Nephron progenitor cell (in vitro differentiated cells): ENCODE data around the gene KLHDC8B.

Experiments
- DNase-seq: peaks from one replicate; pipeline ENCODE4 v3.0.0; 2021
- H3K27ac Mint-ChIP-seq: 2 replicates; pipeline ENCODE4 v1.8.0; 2021; ENCODE audit warnings: mild to moderate bottlenecking, moderate library complexity, mixed read lengths
- H3K27me3 Mint-ChIP-seq: 2 replicates; pipeline ENCODE4 v1.8.0; 2021; ENCODE audit warnings: mild to moderate bottlenecking, low read depth, mixed read lengths; ENCODE audit not compliant: poor library complexity
- H3K36me3 Mint-ChIP-seq: 2 replicates; pipeline ENCODE4 v1.8.0; 2021; ENCODE audit warnings: low read depth, mixed read lengths
- H3K4me1 Mint-ChIP-seq: 2 replicates; pipeline ENCODE4 v1.8.0; 2021; ENCODE audit warnings: mixed read lengths
- H3K4me3 Mint-ChIP-seq: 2 replicates; pipeline ENCODE4 v1.8.0; 2021; ENCODE audit warnings: mild to moderate bottlenecking, moderate library complexity, mixed read lengths
- H3K9me3 Mint-ChIP-seq: 2 replicates; pipeline ENCODE4 v1.8.0; 2021; ENCODE audit warnings: mild to moderate bottlenecking, moderate library complexity, mixed read lengths
- TF ChIP-seq, protein P1 (sequence below): fragments of 200-600 bp; sonication (generic); IDR thresholded peaks from 2 replicates; pipeline ENCODE4 v1.5.0; 2021; ENCODE audit warnings: antibody characterized with exemption

Gene KLHDC8B

DNA sequence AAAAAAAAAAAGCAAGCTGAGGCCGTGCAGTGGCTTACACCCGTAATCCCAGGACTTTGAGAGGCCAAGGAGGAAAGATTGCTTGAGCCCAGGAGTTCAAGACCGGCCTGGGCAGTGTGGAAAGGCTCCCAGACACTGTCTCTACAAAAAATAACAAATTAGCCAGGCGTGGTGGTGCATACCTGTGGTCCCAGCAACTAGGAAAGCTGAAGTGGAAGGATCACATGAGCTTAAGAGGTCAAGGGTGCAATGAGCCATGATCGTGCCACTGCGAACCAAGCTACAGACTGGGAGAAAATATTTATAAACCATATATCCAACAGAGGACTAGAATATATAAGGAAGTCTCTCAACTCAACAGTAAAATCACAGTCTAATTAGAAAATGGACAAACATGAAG lies 10.0 kb downstream of the KLHDC8B start:
- peaks cover 10% of the 10 kb centered on the region for H3K4me1 Mint-ChIP-seq
- DNase-seq: no peak
- H3K27me3 Mint-ChIP-seq: peaks cover 17% of the 10 kb centered on the region
- peaks cover 12% of the 10 kb centered on the region for H3K9me3 Mint-ChIP-seq
- no peak overlapping the region for H3K27ac Mint-ChIP-seq
- TF ChIP-seq, protein P1, sequence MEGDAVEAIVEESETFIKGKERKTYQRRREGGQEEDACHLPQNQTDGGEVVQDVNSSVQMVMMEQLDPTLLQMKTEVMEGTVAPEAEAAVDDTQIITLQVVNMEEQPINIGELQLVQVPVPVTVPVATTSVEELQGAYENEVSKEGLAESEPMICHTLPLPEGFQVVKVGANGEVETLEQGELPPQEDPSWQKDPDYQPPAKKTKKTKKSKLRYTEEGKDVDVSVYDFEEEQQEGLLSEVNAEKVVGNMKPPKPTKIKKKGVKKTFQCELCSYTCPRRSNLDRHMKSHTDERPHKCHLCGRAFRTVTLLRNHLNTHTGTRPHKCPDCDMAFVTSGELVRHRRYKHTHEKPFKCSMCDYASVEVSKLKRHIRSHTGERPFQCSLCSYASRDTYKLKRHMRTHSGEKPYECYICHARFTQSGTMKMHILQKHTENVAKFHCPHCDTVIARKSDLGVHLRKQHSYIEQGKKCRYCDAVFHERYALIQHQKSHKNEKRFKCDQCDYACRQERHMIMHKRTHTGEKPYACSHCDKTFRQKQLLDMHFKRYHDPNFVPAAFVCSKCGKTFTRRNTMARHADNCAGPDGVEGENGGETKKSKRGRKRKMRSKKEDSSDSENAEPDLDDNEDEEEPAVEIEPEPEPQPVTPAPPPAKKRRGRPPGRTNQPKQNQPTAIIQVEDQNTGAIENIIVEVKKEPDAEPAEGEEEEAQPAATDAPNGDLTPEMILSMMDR: no peak
- peaks cover 8% of the 10 kb centered on the region for H3K36me3 Mint-ChIP-seq
- H3K4me3 Mint-ChIP-seq: no peak overlapping the region

DNA sequence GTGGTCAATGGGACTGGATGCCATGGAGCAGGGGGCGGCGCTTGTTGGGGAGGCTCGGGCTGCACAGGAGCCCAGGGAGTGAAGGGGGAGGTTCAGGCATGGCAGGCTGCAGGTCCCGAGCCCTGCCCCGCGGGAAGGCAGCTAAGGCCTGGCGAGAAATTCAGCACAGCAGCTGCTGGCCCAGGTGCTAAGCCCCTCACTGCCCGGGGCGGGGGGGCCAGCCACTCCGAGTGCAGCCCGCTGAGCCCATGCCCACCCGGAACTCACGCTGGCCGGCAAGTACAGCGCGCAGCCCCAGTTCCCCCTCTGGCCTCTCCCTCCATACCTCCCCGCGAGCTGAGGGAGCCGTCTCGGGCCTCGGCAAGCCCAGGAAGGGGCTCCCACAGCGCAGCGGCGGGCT lies 11.3 kb downstream of the KLHDC8B start:
- Mint-ChIP-seq H3K27me3 (peaks cover 20% of the 10 kb centered on the region), H3K4me1 (peaks cover 15% of the 10 kb centered on the region), H3K36me3 (peaks cover 8% of the 10 kb centered on the region), H3K9me3 (peaks cover 22% of the 10 kb centered on the region), H3K4me3 (no peak overlapping the region), H3K27ac (no peak overlapping the region)
- no peak for DNase-seq
- TF ChIP-seq, protein P1: no peak

DNA sequence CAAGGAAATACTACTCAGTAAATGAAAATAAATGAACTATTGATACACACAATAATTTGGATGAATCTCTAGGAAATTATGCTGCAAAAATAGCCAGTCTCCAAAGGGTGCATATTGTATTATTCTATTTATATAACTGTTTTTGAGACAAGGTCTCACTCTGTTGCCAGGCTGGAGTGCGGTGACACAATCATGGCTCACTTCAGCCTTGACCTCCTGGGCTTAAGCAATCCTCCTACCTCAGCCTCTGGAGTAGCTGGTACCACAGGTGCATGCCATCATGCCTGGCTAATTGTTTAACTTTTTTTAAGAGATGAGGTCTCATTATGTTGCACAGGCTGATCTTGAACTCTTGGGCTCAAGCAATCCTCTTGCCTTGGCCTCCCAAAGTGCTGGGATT lies 12.5 kb downstream of the KLHDC8B start:
- H3K4me1 Mint-ChIP-seq: peaks cover 15% of the 10 kb centered on the region
- no peak for DNase-seq
- peaks cover 26% of the 10 kb centered on the region for H3K27me3 Mint-ChIP-seq
- peaks cover 8% of the 10 kb centered on the region for H3K36me3 Mint-ChIP-seq
- H3K9me3 Mint-ChIP-seq: peaks cover 22% of the 10 kb centered on the region
- no peak overlapping the region for H3K4me3 Mint-ChIP-seq
- TF ChIP-seq, protein P1: no peak
- no peak overlapping the region for H3K27ac Mint-ChIP-seq

DNA sequence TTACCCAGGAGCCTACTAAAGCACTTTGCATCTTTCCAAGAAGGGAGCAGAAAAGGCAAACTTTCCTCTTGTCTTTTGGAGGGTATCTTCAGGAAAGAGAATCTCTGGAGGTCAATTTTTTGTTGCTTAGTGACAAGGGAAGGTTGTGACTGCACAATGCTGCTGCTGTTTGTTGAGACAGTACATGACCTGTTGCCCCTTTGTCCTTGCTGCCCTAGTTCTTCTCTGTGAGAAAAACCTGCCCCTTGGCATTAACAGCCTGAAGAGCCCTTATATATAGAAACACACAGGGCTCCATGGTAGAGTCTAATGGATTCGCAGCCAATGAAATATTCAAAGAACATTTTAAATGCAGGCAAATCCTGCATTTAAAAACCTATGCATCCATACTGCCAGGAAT lies 20.3 kb downstream of the KLHDC8B start:
- Mint-ChIP-seq H3K36me3 (no peaks in the 10 kb centered on the region), H3K4me1 (peaks cover 5% of the 10 kb centered on the region), H3K9me3 (peaks cover 11% of the 10 kb centered on the region), H3K27ac (peak overlapping the region; percentile 58), H3K4me3 (no peak overlapping the region), H3K27me3 (peaks cover 23% of the 10 kb centered on the region)
- TF ChIP-seq, protein P1: no peak
- no peak for DNase-seq

DNA sequence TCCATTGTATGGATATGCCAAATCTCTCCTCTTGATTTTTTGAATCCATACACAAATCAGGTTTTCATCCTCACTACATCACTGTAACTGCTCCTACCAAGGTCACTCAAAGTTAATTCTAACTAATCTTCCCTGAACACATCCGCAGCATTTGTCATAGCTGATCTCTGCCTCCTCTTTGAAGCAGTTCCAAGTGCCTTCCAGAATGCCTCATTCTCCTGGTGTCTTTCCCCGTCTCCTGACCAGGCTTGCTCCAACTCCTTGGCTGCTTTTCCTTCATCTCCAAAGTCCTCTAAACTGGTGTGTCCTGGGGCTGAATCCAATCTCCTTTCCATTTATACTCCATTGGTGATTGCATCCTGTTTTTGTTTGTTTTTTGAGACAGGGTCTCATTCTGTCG lies 26.8 kb downstream of the KLHDC8B start:
- no peaks in the 10 kb centered on the region for H3K4me1 Mint-ChIP-seq
- no peak overlapping the region for H3K27ac Mint-ChIP-seq
- TF ChIP-seq, protein P1: no peak
- no peak for DNase-seq
- no peaks in the 10 kb centered on the region for H3K36me3 Mint-ChIP-seq
- no peak overlapping the region for H3K4me3 Mint-ChIP-seq
- peaks cover 29% of the 10 kb centered on the region for H3K9me3 Mint-ChIP-seq
- peaks cover 3% of the 10 kb centered on the region for H3K27me3 Mint-ChIP-seq

DNA sequence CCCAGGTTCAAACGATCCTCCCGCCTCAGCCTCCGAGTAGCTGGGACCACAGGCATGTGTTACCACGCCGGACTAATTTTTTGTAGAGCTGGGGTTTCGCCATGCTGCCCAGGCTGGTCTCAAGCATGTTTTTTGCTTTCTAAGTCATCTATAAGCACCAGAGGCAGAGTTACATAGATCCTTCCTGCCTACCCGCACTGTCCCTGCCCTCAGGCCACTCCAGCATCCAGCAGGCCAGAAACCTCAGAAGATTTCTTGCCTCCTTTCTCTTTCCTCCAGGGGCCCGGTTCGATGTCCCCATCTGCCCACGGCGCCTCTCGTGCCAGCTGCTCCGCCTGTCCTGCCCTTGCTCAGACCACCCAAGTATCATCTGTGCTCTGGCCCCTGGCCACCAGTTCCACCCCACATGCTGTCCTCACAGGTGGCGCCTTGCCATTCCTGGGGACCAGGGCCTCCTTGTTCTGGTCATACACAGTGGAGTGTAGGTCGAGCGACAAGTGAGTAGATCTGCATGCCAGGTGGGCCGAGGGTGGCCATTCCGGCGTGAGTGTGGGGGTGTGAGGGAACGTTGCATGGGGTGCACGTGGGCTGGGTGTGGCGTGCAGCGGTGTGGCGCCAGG lies 27.3 kb downstream of the KLHDC8B start:
- Mint-ChIP-seq H3K36me3 (no peaks in the 10 kb centered on the region), H3K9me3 (peaks cover 29% of the 10 kb centered on the region), H3K27ac (no peak overlapping the region), H3K4me3 (no peak overlapping the region), H3K4me1 (no peaks in the 10 kb centered on the region), H3K27me3 (peaks cover 3% of the 10 kb centered on the region)
- no peak for DNase-seq
- TF ChIP-seq, protein P1: no peak
